PC-9 (cell line): Measurements from ENCODE around the gene C4BPB. TPM values are rescaled to one million over a fixed set of nuclear protein-coding genes. Genes with fewer than 3 reads are reported as not detected.
A peak's percentile ranks its signal among the peaks of the same experiment; 100 is the strongest.

Experiments used
- BruUV-seq: library from RNA; stranded (reverse); fragments of 400-500 nt; replicated peaks from 2 replicates; lab custom pipeline; 2021; lab: Mats Ljungman, UMichigan
- CTCF ChIA-PET: fragments of 300-600 bp; sonication (Branson Sonifier 250); formaldehyde crosslinking; loops from one replicate; lab custom pipeline; 2022; ENCODE audit warnings: antibody characterized with exemption; lab: Charles Lee
- POLR2A ChIA-PET: fragments of 300-600 bp; sonication (Branson Sonifier 250); formaldehyde crosslinking; loops from one replicate; lab custom pipeline; 2022; ENCODE audit warnings: antibody characterized with exemption; ENCODE audit not compliant: unreplicated experiment; lab: Charles Lee
- DNase-seq, 2 experiments: peaks; one replicate each; pipeline versions ENCODE4 v3.0.0 to v3.0.0-alpha.2; 2015 to 2022; ENCODE audit warnings: mixed read lengths in 1 of 2
- H2AFZ ChIP-seq: fragments of 200-600 bp; sonication (generic); 2 replicates; pipeline ENCODE4 v1.8.1; 2017; ENCODE audit warnings: antibody characterized with exemption
- H3F3A ChIP-seq: fragments of 200-600 bp; sonication (generic); 2 replicates; pipeline ENCODE4 v1.8.1; 2017; ENCODE audit warnings: antibody characterized with exemption, mild to moderate bottlenecking, low read depth; ENCODE audit not compliant: insufficient read depth
- H3K27ac ChIP-seq: fragments of 200-600 bp; sonication (generic); 2 replicates; pipeline ENCODE4 v1.6.1; 2016; ENCODE audit warnings: mixed run types
- H3K27me3 ChIP-seq: fragments of 200-600 bp; sonication (generic); 2 replicates; pipeline ENCODE4 v1.6.1; 2016; ENCODE audit warnings: low read depth, mixed run types; ENCODE audit not compliant: insufficient read depth
- H3K36me3 ChIP-seq: fragments of 200-600 bp; sonication (generic); 2 replicates; pipeline ENCODE4 v1.6.1; 2016; ENCODE audit warnings: low read depth, mixed run types
- H3K4me1 ChIP-seq: fragments of 200-600 bp; sonication (generic); replicated peaks from 2 replicates; pipeline ENCODE4 v1.6.1; 2016; ENCODE audit warnings: mixed run types; ENCODE audit not compliant: insufficient read depth
- H3K4me2 ChIP-seq: fragments of 200-600 bp; sonication (generic); 2 replicates; pipeline ENCODE4 v1.6.1; 2017; ENCODE audit warnings: mixed run types
- H3K4me3 ChIP-seq: fragments of 200-600 bp; sonication (generic); 2 replicates; pipeline ENCODE4 v1.6.1; 2016; ENCODE audit warnings: mixed run types
- H3K79me2 ChIP-seq: fragments of 200-600 bp; sonication (generic); 2 replicates; pipeline ENCODE4 v1.6.1; 2017; ENCODE audit warnings: low read depth, mixed run types
- H3K9me2 ChIP-seq: fragments of 200-600 bp; sonication (generic); 2 replicates; pipeline ENCODE4 v1.8.1; 2017; ENCODE audit warnings: mild to moderate bottlenecking; ENCODE audit not compliant: insufficient read depth
- H3K9me3 ChIP-seq: fragments of 200-600 bp; sonication (generic); 2 replicates; pipeline ENCODE4 v1.8.1; 2016; ENCODE audit warnings: low read depth; ENCODE audit not compliant: insufficient read depth
- H4K20me1 ChIP-seq: fragments of 200-600 bp; sonication (generic); 2 replicates; pipeline ENCODE4 v1.8.1; 2017; ENCODE audit not compliant: insufficient read depth
- EZH2 ChIP-seq: fragments of 200-600 bp; sonication (generic); IDR thresholded peaks from 2 replicates; pipeline ENCODE4 v1.8.0; 2017; ENCODE audit warnings: antibody characterized with exemption, low read depth
- intact Hi-C: fragments of 100-400 bp; cut with micrococcal nuclease; formaldehyde crosslinking; loops from one replicate; pipeline ENCODE4 v1.10.0; 2022; ENCODE audit not compliant: unreplicated experiment
- total RNA-seq: library from RNA; stranded (reverse); gene quantifications from 2 replicates; pipeline ENCODE4 v1.2.3, GENCODE V29; 2021
- TF ChIP-seq, protein P1 (sequence below): fragments of 200-600 bp; sonication (generic); conservative IDR thresholded peaks from 2 replicates; pipeline ENCODE4 v1.6.1; 2017; ENCODE audit warnings: mixed run types, antibody characterized with exemption, mild to moderate bottlenecking, moderate library complexity

The C4BPB gene
- total RNA-seq, 1 experiment from 2014 or later = 4.2 TPM

DNA sequence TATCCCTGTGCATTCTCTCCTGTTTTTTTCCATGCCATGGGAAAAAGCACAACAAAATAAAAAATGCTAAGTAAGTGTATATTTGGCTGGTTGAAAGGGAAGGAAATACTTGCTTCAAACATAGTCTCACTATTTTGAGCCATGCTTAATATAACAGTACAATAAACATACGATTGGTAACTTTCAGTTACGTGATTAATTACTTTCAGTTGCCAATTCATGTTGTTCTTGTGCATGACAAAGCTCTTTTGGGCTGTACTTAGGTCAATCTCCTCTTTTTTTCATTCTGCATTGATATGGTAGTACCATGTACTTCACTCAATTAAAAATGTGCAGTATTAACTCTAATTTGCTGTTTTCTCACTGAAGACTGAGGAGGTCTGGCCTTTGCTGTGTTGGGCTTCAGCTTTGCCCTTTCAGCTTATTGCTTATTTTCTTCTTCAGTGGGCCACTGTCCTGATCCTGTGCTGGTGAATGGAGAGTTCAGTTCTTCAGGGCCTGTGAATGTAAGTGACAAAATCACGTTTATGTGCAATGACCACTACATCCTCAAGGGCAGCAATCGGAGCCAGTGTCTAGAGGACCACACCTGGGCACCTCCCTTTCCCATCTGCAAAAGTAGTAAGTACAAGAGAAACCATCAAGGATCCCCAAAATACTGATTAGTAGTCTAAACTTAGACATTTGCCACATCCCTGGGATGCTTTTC is 2.7 kb downstream of the C4BPB start:
- POLR2A ChIA-PET = interaction anchor here (0.8 kb wide), 1 partner anchor 230 kb away, joined by 4 read pairs; no protein-coding TSS in a partner anchor
- Histone ChIP-seq H3K4me3 (no peak overlapping the region), H3K79me2 (no peaks in the 10 kb centered on the region), H3K4me2 (no peak overlapping the region), H3K27me3 (no peaks in the 10 kb centered on the region), H3K27ac (no peak overlapping the region), H2AFZ (no peak overlapping the region), H3F3A (peaks cover 13% of the 10 kb centered on the region; the same call in 1 of the 2 replicates), H3K9me3 (no peaks in the 10 kb centered on the region), H3K4me1 (peaks cover 18% of the 10 kb centered on the region), H3K9me2 (no peaks in the 10 kb centered on the region), H3K36me3 (no peaks in the 10 kb centered on the region), H4K20me1 (no peaks in the 10 kb centered on the region)
- intact Hi-C loops = no loop called here
- no peak for DNase-seq
- TF ChIP-seq EZH2 = no peak
- TF ChIP-seq, protein P1, sequence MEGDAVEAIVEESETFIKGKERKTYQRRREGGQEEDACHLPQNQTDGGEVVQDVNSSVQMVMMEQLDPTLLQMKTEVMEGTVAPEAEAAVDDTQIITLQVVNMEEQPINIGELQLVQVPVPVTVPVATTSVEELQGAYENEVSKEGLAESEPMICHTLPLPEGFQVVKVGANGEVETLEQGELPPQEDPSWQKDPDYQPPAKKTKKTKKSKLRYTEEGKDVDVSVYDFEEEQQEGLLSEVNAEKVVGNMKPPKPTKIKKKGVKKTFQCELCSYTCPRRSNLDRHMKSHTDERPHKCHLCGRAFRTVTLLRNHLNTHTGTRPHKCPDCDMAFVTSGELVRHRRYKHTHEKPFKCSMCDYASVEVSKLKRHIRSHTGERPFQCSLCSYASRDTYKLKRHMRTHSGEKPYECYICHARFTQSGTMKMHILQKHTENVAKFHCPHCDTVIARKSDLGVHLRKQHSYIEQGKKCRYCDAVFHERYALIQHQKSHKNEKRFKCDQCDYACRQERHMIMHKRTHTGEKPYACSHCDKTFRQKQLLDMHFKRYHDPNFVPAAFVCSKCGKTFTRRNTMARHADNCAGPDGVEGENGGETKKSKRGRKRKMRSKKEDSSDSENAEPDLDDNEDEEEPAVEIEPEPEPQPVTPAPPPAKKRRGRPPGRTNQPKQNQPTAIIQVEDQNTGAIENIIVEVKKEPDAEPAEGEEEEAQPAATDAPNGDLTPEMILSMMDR = no peak
- CTCF ChIA-PET = no interaction called here
- BruUV-seq = no TSS peak

DNA sequence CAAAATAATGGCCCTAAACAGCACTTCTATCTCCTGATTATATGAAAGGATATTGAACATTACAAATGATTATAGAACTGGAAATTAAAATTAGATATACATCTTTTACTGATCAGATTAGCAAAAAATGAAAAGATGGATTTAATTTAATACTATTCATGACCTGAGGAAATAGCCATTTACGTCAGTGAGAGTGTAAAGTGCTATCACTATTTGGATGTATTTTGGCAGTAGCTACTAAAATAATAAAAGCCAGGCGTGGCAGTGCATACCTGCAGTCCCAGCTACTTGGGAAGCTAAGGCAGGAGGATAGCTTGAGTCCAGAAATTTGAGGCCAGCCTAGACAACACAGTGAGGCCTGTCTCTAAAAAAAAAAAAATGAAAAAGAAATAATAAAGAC is 5.3 kb downstream of the C4BPB start:
- Histone ChIP-seq H3K27me3 (no peaks in the 10 kb centered on the region), H3K79me2 (no peaks in the 10 kb centered on the region), H3K9me3 (no peaks in the 10 kb centered on the region), H3K9me2 (no peaks in the 10 kb centered on the region), H3K36me3 (no peaks in the 10 kb centered on the region), H3K4me2 (no peak overlapping the region), H3K4me1 (peaks cover 15% of the 10 kb centered on the region), H3F3A (peaks cover 16% of the 10 kb centered on the region; the same call in 1 of the 2 replicates), H4K20me1 (no peaks in the 10 kb centered on the region), H3K27ac (no peak overlapping the region), H3K4me3 (no peak overlapping the region), H2AFZ (no peak overlapping the region)
- ChIA-PET CTCF (no interaction called here), POLR2A (no interaction called here)
- TF ChIP-seq, protein P1 = no peak
- no peak for TF ChIP-seq EZH2
- no peak for DNase-seq
- BruUV-seq = no TSS peak
- intact Hi-C loops = no loop called here

DNA sequence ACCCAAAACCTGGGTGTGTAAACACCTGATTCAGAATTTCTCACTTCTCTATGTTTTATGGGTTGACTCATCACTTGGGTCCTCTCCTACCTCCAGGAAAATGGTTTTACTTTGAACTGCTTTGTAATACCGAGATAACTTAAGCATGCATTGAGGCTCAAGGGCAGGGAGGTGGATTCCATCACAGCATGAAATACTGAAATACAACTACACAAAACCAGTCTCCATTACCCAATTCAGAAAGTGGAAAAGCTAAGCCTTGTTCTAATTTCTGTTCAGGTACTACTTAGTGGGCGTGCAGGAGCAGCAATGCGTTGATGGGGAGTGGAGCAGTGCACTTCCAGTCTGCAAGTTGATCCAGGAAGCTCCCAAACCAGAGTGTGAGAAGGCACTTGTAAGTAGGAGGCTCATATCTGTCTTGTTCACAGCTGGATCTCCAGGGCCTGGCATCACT is 9.2 kb downstream of the C4BPB start:
- H3K36me3 ChIP-seq = no peaks in the 10 kb centered on the region
- H3K27me3 ChIP-seq = no peaks in the 10 kb centered on the region

More for the DNA sequence above, 9.2 kb downstream of the C4BPB start:
- DNase-seq = peak in 1 of 2 experiments; percentile 70
- Histone ChIP-seq H3F3A (peaks cover 10% of the 10 kb centered on the region; the same call in 1 of the 2 replicates), H3K79me2 (no peaks in the 10 kb centered on the region), H3K4me1 (peaks cover 10% of the 10 kb centered on the region), H3K27ac (no peak overlapping the region), H3K9me2 (no peaks in the 10 kb centered on the region), H3K4me2 (peak overlapping the region; percentile 22; the same call in 1 of the 2 replicates), H4K20me1 (no peaks in the 10 kb centered on the region), H2AFZ (0 out of 2 replicates have a peak overlapping the region, but pooled peaks have one; percentile 23), H3K9me3 (no peaks in the 10 kb centered on the region), H3K4me3 (no peak overlapping the region)
- ChIA-PET POLR2A (no interaction called here), CTCF (no interaction called here)
- TF ChIP-seq EZH2 = no peak
- TF ChIP-seq, protein P1 = no peak
- no TSS peak for BruUV-seq
- intact Hi-C loops = no loop called here
